ENCODE results near the gene MRPL40.

DNA sequence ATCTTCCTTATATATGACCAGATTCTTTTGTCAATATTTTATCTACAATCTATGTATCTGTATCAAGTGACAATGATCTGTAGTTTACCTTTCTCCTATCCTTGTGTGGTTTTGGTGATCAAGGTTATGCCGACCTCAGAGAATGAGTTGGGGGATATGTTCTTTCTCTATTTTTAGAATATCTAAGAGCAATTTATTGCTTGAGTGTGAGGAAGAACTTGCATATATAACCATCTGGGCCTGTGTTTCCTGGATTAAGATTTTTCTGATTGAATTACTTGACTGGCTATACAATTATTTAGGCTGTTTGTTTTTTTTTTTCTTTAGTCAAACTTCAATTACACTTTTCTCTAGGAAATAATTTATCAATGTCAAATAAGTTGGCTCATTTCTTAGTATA is 29.2 kb downstream of the MRPL40 start:
- TF ChIP-seq, protein P1, sequence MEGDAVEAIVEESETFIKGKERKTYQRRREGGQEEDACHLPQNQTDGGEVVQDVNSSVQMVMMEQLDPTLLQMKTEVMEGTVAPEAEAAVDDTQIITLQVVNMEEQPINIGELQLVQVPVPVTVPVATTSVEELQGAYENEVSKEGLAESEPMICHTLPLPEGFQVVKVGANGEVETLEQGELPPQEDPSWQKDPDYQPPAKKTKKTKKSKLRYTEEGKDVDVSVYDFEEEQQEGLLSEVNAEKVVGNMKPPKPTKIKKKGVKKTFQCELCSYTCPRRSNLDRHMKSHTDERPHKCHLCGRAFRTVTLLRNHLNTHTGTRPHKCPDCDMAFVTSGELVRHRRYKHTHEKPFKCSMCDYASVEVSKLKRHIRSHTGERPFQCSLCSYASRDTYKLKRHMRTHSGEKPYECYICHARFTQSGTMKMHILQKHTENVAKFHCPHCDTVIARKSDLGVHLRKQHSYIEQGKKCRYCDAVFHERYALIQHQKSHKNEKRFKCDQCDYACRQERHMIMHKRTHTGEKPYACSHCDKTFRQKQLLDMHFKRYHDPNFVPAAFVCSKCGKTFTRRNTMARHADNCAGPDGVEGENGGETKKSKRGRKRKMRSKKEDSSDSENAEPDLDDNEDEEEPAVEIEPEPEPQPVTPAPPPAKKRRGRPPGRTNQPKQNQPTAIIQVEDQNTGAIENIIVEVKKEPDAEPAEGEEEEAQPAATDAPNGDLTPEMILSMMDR (IDR thresholded peaks at IDR 0.05; ENCODE audit: extremely low read depth in 1 of 2, insufficient read depth in 1 of 2, low read depth in 1 of 2, low read length in 2 of 2): no peak
- TF ChIP-seq POLR2A (IDR thresholded peaks at IDR 0.05; ENCODE audit: low read depth, low read length): no peak

All from endothelial cell of umbilical vein (primary cell).